A549 treated with CpdA at 1 μM for 4 hours (cell line): ENCODE measurements around the gene DHX40. TPM values are rescaled to one million over a fixed set of nuclear protein-coding genes. Genes with fewer than 3 reads are reported as not detected.

Experiments
- total RNA-seq: library from RNA; stranded (reverse); fragments of 200-300 nt; extraction: Qiagen RNA extraction; gene quantifications from 5 replicates; pipeline ENCODE4 v1.2.3, GENCODE V29; 2022; ENCODE audit warnings: low read depth

DHX40 gene
- total RNA-seq, result 33.9 to 45.8 TPM (median 40.1 TPM) in 5 replicates

GRCh38 chr17:59565171-59565958 lies at the start of gene DHX40:
TSS of gene DHX40 (plus strand) at chr17:59565610. CDS start at chr17:59565672, 62 bp downstream.

GRCh38 chr17:59619298-59620063 lies 54.1 kb downstream of the DHX40 start, which contains the start of gene CLTC:
TSS of gene CLTC (plus strand) at chr17:59619895. CDS start at chr17:59620132, 237 bp downstream.

Other genes with a start within 250 kb of the DHX40 start
- 1.6 to 3.4 TPM (median 3.2 TPM) in 5 replicates for gene YPEL2, start 234.0 kb upstream of the DHX40 start, total RNA-seq
- gene CLTC, start 54.3 kb downstream of the DHX40 start, total RNA-seq, result 185 to 241 TPM (median 194 TPM) in 5 replicates
- gene PTRH2, start 141.8 kb downstream of the DHX40 start, total RNA-seq, result 106 to 123 TPM (median 112 TPM) in 5 replicates
- gene VMP1, start 142.0 kb downstream of the DHX40 start, total RNA-seq, result 135 to 235 TPM (median 159 TPM) in 5 replicates